ENCODE data around the gene TECR.

DNA sequence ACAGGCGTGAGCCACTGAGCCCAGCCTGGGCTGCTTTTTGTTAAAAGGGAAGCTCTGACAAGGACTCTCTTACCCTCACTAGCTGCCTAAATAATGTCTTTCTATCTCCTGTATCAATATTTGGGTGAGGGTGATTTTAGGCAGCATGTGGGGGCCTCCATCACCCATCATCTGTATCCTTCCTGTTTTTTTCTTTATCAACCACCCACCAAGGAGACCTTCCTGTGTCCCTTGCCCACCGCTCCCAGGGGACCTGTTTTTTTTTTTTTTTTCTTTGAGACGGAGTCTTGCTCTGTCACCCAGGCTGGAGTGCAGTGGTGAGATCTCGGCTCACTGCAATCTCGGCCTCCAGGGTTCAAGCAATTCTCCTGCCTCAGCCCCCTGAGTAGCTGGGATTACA, 47.9 kb downstream of the TECR start:
- TF ChIP-seq EZH2 (IDR thresholded peaks at IDR 0.05; ENCODE audit: insufficient read depth, poor library complexity, severe bottlenecking) = no peak
- TF ChIP-seq EZH2phosphoT487 (IDR thresholded peaks at IDR 0.05; ENCODE audit: insufficient read depth, low read depth) = no peak

All from GM23248 (cell line).